ENCODE data around the gene BMP7.
"Not testable (repeated sequence)": the region's sequence is repeated elsewhere in the genome, so short reads cannot be mapped to it uniquely, and the experiment has no call there.

BMP7 gene

GRCh38 chr20:57211406-57211805, 55.0 kb downstream of the BMP7 start:
- no peak for DNase-seq (ENCODE audit: low read depth)

- DNase-seq (ENCODE audit: low read depth): no peak
Observed at GRCh38 chr20:57210911-57211280, 55.5 kb downstream of the BMP7 start.

- DNase-seq (ENCODE audit: low read depth): no peak
Observed at GRCh38 chr20:57210054-57210910, 56.2 kb downstream of the BMP7 start.

- no peak for DNase-seq (ENCODE audit: low read depth)
Observed at GRCh38 chr20:57209413-57209812, 57.0 kb downstream of the BMP7 start.

- no peak for DNase-seq (ENCODE audit: low read depth)
Observed at GRCh38 chr20:57208198-57208597, 58.2 kb downstream of the BMP7 start.

GRCh38 chr20:57207251-57207650, 59.2 kb downstream of the BMP7 start:
- DNase-seq (ENCODE audit: low read depth): no peak

GRCh38 chr20:57205606-57206219, 60.7 kb downstream of the BMP7 start:
- no peak for DNase-seq (ENCODE audit: low read depth)

GRCh38 chr20:57203986-57204385, 62.5 kb downstream of the BMP7 start:
- no peak for DNase-seq (ENCODE audit: low read depth)

- DNase-seq (ENCODE audit: low read depth): no peak
Observed at GRCh38 chr20:57203204-57203603, 63.2 kb downstream of the BMP7 start.

- no peak for DNase-seq (ENCODE audit: low read depth)
Observed at GRCh38 chr20:57202309-57202708, 64.1 kb downstream of the BMP7 start.

- DNase-seq (ENCODE audit: low read depth): no peak
Observed at GRCh38 chr20:57200882-57201695, 65.4 kb downstream of the BMP7 start.

GRCh38 chr20:57199656-57200405, 66.6 kb downstream of the BMP7 start:
- DNase-seq (ENCODE audit: low read depth): no peak

GRCh38 chr20:57198132-57199072, 68.0 kb downstream of the BMP7 start:
- DNase-seq (ENCODE audit: low read depth): no peak

GRCh38 chr20:57197352-57198131, 68.9 kb downstream of the BMP7 start:
- DNase-seq (ENCODE audit: low read depth): no peak

- DNase-seq (ENCODE audit: low read depth): no peak
Observed at GRCh38 chr20:57195469-57196100, 70.9 kb downstream of the BMP7 start.

GRCh38 chr20:57195023-57195422, 71.4 kb downstream of the BMP7 start:
- no peak for DNase-seq (ENCODE audit: low read depth)

- no peak for DNase-seq (ENCODE audit: low read depth)
Observed at GRCh38 chr20:57194154-57194553, 72.3 kb downstream of the BMP7 start.

GRCh38 chr20:57193094-57193493, 73.3 kb downstream of the BMP7 start:
- no peak for DNase-seq (ENCODE audit: low read depth)

- DNase-seq (ENCODE audit: low read depth): no peak
Observed at GRCh38 chr20:57192311-57192710, 74.1 kb downstream of the BMP7 start.

GRCh38 chr20:57191265-57191638, 75.2 kb downstream of the BMP7 start:
- not testable (repeated sequence) for DNase-seq (ENCODE audit: low read depth)

Measured in stimulated activated CD8-positive, alpha-beta memory T cell treated with anti-CD3 and anti-CD28 coated beads, Interleukin-7, amount 100 ng/mL, for 24 hours (primary cell).